Measurements from ENCODE around the gene TTC9B. TPM values are rescaled to one million over a fixed set of nuclear protein-coding genes. Genes with fewer than 3 reads are reported as not detected.

TTC9B gene
- total and polyA plus RNA-seq, 2 of the 8 experiments (the other 6 are each of a cell fraction or from before 2014, with no cell fraction given), result 0.26 TPM; not detected in 1

DNA sequence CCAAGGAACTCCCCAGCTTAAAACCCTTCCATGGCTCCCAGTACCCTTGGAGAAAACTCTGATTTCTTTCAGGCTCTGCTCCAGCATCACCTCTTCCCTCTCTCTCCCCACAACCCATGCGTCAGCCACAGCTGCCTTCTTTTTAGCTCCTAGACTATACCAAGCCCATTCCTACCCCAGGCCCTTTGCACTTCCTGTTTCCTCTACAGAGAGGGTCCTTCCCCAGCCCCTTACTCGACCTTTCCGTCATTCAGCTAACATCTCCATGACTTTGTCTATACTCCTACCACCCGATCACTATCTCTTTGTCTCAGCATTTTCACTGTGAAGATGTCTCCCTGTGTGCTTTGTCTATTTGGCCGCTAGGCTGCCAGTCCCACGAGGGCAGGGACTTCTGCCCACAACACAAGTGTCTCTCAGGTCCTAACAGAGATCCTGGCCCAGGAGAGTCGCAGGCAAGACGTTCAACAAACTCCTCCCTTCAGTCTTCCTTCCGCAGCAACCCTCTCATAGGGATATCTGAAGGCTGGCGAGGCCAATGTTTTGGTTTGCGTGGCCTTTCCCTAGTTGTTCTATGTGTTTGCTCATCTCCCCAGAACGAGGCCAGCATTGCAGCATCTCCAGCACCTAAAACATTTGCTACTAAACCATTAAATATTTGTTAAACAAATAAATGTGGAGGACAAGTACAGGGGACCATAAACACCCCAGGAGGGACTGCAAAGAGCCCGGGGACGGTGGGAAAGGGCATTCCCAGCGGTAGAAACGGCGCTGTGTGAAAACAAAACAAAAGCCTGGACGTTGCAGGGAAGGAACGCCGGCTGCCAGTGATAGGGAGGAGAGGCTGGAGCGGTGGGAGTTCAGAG, 7.5 kb upstream of the TTC9B start:
- Histone ChIP-seq H3K27me3 (replicated peaks in 1 of 4; ENCODE audit: control insufficient read depth in 3 of 4, extremely low read depth in 1 of 4, insufficient read depth in 3 of 4, low read length in 3 of 4) (peaks cover 0 to 30% (median 13%) of the 10 kb centered on the region in 4 experiments; a peak in 5 of 7 replicates), H4K8ac (ENCODE audit: extremely low read depth, insufficient read depth, low read length) (no peak overlapping the region), H3K9ac (replicated peaks in 1 of 4; ENCODE audit: extremely low read depth in 1 of 4, low read depth in 3 of 4, low read length in 3 of 4) (peak overlapping the region in 1 of 4 experiments; percentile 30; a peak in 1 of 7 replicates), H3K4me3 (ENCODE audit: extremely low read depth in 1 of 4, insufficient read depth in 2 of 4, low read depth in 3 of 4, low read length in 4 of 4) (peak overlapping the region; percentile 29 to 47 (median 42)), H2BK5ac (ENCODE audit: low read depth, low read length) (peak overlapping the region; percentile 21; the same call in 1 of the 2 replicates), H3K4me1 (replicated peaks in 1 of 4; ENCODE audit: control insufficient read depth in 3 of 4, insufficient read depth in 4 of 4, low read length in 3 of 4) (peaks cover 0 to 4% (median 3%) of the 10 kb centered on the region in 4 experiments; a peak in 5 of 7 replicates), H3K4me2 (ENCODE audit: insufficient read depth in 1 of 2, low read depth in 2 of 2, low read length in 2 of 2) (peak overlapping the region; percentile 61 to 63), H3K27ac (ENCODE audit: low read depth, low read length) (no peak overlapping the region), H3K23me2 (ENCODE audit: low read depth, low read length) (peaks cover 5% of the 10 kb centered on the region), H3K9me3 (ENCODE audit: insufficient read depth in 2 of 2, low read depth in 1 of 2, low read length in 1 of 2) (peaks cover 0 to 5% of the 10 kb centered on the region in 2 experiments; a peak in 1 of 4 replicates), H3K18ac (ENCODE audit: extremely low read depth, low read length) (no peak overlapping the region), H2AK5ac (ENCODE audit: low read depth, low read length) (0 out of 2 replicates have a peak overlapping the region, but pooled peaks have one; percentile 28), H3K23ac (ENCODE audit: insufficient read length) (no peak overlapping the region), H4K91ac (replicated peaks; ENCODE audit: insufficient read length, low read length) (no peak overlapping the region), H2AFZ (ENCODE audit: low read length) (peak overlapping the region; percentile 30), H2BK120ac (replicated peaks; ENCODE audit: low read depth, low read length) (no peak overlapping the region), H2BK12ac (ENCODE audit: low read depth, low read length) (peak overlapping the region; percentile 43; the same call in 1 of the 2 replicates), H3K56ac (replicated peaks; ENCODE audit: insufficient read length, low read depth, low read length) (no peak overlapping the region), H4K5ac (ENCODE audit: insufficient read length, low read depth, low read length) (no peak overlapping the region), H3K79me1 (ENCODE audit: low read depth, low read length) (no peaks in the 10 kb centered on the region), H3K4ac (replicated peaks; ENCODE audit: insufficient read length, low read depth, low read length) (no peak overlapping the region), H3K79me2 (ENCODE audit: control insufficient read depth in 1 of 2, insufficient read depth in 2 of 2, low read length in 2 of 2) (no peaks in the 10 kb centered on the region), H4K20me1 (replicated peaks in 1 of 2; ENCODE audit: control insufficient read depth in 1 of 2, insufficient read depth in 2 of 2, low read length in 2 of 2) (no peaks in the 10 kb centered on the region), H2BK20ac (ENCODE audit: low read length) (no peak overlapping the region), H3K14ac (ENCODE audit: insufficient read length) (no peak overlapping the region), H2BK15ac (ENCODE audit: low read length) (no peak overlapping the region), H3K36me3 (ENCODE audit: control insufficient read depth in 2 of 4, insufficient read depth in 4 of 4, low read length in 3 of 4) (no peaks in the 10 kb centered on the region)
- FAIRE-seq (no peak), DNase-seq (ENCODE audit: low read depth in 1 of 2, low spot score in 2 of 2) (no peak)
- peak; percentile 77 for TF ChIP-seq KDM1A (IDR thresholded peaks at IDR 0.05; ENCODE audit: borderline replicate concordance, low read length)
- no peak for TF ChIP-seq BRCA1 (IDR thresholded peaks at IDR 0.05; ENCODE audit: low read depth, low read length)
- POLR2A ChIA-PET (ENCODE audit: partially characterized antibody), result interaction anchor here (0.6 to 1.5 kb wide), 3 partner anchors 10 to 1002 kb away, joined by 3 read pairs; no protein-coding TSS in a partner anchor
- CTCF ChIA-PET (ENCODE audit: partially characterized antibody), result interaction anchor here (0.6 to 2.1 kb wide), 3 partner anchors 15 to 41 kb away, joined by 3 to 11 read pairs (median 5); no protein-coding TSS in a partner anchor
- 52% methylated on average over 21 of the region's 21 CpGs; no CpG with 5 or more reads in 1 of the 2 experiments for WGBS, 2 experiments (ENCODE audit: extremely low coverage in 1 of 2, insufficient coverage in 1 of 2, insufficient read length in 1 of 2, insufficient replicate concordance in 2 of 2, low coverage in 1 of 2, low lambda C conversion rate in 2 of 2, missing lambda C conversion rate in 1 of 2)

Data from H1 (cell line).